ENCODE results near the gene SCP2D1. TPM values are rescaled to one million over a fixed set of nuclear protein-coding genes. Genes with fewer than 3 reads are reported as not detected.

SCP2D1 gene
- total and polyA plus RNA-seq, 2 of the 8 experiments (the other 6 are each of a cell fraction or from before 2014, with no cell fraction given): not detected

- no peak for TF ChIP-seq RBBP5 (IDR thresholded peaks at IDR 0.05; ENCODE audit: borderline replicate concordance, low read depth, low read length)
- TF ChIP-seq, protein P1, sequence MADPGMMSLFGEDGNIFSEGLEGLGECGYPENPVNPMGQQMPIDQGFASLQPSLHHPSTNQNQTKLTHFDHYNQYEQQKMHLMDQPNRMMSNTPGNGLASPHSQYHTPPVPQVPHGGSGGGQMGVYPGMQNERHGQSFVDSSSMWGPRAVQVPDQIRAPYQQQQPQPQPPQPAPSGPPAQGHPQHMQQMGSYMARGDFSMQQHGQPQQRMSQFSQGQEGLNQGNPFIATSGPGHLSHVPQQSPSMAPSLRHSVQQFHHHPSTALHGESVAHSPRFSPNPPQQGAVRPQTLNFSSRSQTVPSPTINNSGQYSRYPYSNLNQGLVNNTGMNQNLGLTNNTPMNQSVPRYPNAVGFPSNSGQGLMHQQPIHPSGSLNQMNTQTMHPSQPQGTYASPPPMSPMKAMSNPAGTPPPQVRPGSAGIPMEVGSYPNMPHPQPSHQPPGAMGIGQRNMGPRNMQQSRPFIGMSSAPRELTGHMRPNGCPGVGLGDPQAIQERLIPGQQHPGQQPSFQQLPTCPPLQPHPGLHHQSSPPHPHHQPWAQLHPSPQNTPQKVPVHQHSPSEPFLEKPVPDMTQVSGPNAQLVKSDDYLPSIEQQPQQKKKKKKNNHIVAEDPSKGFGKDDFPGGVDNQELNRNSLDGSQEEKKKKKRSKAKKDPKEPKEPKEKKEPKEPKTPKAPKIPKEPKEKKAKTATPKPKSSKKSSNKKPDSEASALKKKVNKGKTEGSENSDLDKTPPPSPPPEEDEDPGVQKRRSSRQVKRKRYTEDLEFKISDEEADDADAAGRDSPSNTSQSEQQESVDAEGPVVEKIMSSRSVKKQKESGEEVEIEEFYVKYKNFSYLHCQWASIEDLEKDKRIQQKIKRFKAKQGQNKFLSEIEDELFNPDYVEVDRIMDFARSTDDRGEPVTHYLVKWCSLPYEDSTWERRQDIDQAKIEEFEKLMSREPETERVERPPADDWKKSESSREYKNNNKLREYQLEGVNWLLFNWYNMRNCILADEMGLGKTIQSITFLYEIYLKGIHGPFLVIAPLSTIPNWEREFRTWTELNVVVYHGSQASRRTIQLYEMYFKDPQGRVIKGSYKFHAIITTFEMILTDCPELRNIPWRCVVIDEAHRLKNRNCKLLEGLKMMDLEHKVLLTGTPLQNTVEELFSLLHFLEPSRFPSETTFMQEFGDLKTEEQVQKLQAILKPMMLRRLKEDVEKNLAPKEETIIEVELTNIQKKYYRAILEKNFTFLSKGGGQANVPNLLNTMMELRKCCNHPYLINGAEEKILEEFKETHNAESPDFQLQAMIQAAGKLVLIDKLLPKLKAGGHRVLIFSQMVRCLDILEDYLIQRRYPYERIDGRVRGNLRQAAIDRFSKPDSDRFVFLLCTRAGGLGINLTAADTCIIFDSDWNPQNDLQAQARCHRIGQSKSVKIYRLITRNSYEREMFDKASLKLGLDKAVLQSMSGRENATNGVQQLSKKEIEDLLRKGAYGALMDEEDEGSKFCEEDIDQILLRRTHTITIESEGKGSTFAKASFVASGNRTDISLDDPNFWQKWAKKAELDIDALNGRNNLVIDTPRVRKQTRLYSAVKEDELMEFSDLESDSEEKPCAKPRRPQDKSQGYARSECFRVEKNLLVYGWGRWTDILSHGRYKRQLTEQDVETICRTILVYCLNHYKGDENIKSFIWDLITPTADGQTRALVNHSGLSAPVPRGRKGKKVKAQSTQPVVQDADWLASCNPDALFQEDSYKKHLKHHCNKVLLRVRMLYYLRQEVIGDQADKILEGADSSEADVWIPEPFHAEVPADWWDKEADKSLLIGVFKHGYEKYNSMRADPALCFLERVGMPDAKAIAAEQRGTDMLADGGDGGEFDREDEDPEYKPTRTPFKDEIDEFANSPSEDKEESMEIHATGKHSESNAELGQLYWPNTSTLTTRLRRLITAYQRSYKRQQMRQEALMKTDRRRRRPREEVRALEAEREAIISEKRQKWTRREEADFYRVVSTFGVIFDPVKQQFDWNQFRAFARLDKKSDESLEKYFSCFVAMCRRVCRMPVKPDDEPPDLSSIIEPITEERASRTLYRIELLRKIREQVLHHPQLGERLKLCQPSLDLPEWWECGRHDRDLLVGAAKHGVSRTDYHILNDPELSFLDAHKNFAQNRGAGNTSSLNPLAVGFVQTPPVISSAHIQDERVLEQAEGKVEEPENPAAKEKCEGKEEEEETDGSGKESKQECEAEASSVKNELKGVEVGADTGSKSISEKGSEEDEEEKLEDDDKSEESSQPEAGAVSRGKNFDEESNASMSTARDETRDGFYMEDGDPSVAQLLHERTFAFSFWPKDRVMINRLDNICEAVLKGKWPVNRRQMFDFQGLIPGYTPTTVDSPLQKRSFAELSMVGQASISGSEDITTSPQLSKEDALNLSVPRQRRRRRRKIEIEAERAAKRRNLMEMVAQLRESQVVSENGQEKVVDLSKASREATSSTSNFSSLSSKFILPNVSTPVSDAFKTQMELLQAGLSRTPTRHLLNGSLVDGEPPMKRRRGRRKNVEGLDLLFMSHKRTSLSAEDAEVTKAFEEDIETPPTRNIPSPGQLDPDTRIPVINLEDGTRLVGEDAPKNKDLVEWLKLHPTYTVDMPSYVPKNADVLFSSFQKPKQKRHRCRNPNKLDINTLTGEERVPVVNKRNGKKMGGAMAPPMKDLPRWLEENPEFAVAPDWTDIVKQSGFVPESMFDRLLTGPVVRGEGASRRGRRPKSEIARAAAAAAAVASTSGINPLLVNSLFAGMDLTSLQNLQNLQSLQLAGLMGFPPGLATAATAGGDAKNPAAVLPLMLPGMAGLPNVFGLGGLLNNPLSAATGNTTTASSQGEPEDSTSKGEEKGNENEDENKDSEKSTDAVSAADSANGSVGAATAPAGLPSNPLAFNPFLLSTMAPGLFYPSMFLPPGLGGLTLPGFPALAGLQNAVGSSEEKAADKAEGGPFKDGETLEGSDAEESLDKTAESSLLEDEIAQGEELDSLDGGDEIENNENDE (IDR thresholded peaks at IDR 0.05; ENCODE audit: insufficient replicate concordance, low read length): no peak
- TF ChIP-seq CBX8 (IDR thresholded peaks at IDR 0.05; ENCODE audit: borderline replicate concordance, low read depth, low read length): no peak
- no peak for TF ChIP-seq POLR2A (IDR thresholded peaks at IDR 0.05; ENCODE audit: control extremely low read depth in 1 of 2, low read depth in 2 of 2, low read length in 2 of 2)
Measured at GRCh38 chr20:18774207-18774606, 39.4 kb upstream of the SCP2D1 start (continued).
